ENCODE measurements around the gene RRP8.

- TF ChIP-seq, protein P1, sequence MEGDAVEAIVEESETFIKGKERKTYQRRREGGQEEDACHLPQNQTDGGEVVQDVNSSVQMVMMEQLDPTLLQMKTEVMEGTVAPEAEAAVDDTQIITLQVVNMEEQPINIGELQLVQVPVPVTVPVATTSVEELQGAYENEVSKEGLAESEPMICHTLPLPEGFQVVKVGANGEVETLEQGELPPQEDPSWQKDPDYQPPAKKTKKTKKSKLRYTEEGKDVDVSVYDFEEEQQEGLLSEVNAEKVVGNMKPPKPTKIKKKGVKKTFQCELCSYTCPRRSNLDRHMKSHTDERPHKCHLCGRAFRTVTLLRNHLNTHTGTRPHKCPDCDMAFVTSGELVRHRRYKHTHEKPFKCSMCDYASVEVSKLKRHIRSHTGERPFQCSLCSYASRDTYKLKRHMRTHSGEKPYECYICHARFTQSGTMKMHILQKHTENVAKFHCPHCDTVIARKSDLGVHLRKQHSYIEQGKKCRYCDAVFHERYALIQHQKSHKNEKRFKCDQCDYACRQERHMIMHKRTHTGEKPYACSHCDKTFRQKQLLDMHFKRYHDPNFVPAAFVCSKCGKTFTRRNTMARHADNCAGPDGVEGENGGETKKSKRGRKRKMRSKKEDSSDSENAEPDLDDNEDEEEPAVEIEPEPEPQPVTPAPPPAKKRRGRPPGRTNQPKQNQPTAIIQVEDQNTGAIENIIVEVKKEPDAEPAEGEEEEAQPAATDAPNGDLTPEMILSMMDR (IDR thresholded peaks at IDR 0.05; ENCODE audit: poor library complexity): no peak
- TF ChIP-seq EZH2phosphoT487 (IDR thresholded peaks at IDR 0.05; ENCODE audit: low read depth, severe bottlenecking, unreplicated experiment) (no peak), EZH2 (IDR thresholded peaks at IDR 0.05; ENCODE audit: borderline replicate concordance) (no peak)
Observed at GRCh38 chr11:6609502-6610015, 6.1 kb upstream of the RRP8 start.
